GM19372 (cell line): ENCODE results near the gene RHO.
A peak's percentile ranks its signal among the peaks of the same experiment; 100 is the strongest.

Source experiments
- ATAC-seq: cut with Tn5 transposase; IDR thresholded peaks from one replicate; pipeline ENCODE4 v1.9.1; 2021; ENCODE audit warnings: mild to moderate bottlenecking, low read depth, moderate library complexity; ENCODE audit not compliant: unreplicated experiment

RHO gene

DNA sequence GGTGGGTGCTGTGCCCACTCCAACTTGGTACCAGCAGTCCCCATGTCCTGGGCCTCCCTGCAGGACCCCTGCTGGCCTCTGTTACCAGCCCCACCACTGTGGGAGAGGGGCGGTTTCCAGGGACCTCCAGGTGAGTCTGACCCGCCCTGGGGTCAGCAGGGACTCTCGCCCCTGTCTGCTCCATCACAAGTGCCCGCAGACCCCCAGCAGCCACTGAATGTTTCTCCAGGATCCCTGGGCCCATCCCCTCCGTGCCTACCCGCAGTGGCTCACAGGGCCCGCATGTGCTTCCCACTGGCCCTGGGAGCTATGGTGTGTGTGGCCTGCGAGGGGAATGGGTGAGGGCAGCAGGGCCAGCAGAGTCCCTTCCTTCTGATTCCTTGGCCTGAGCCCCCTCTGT lies 9.9 kb upstream of the RHO start:
- ATAC-seq: no peak

DNA sequence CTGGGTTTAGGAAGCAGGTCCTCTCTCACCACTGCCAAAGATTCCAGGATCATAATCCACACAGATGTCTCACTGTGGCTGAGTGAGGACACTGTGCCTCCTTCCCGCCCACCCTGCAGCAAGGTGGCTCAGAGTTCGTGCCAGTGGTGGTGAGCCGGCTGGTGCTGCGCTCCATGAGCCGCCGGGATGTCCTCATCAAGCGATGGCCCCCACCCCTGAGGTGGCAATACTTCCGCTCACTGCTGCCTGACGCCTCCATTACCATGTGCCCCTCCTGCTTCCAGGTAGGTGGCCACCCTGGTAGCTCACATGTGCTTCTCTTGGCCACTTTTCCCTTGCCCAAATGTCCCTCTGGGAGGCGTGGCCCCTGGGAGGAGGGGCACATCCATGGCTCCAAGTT lies 9.0 kb upstream of the RHO start:
- no peak for ATAC-seq

- no peak for ATAC-seq
These were observed 8.3 kb upstream of the RHO start for GRCh38 chr3:129519896-129520715.

GRCh38 chr3:129520960-129521359 lies 7.5 kb upstream of the RHO start:
- ATAC-seq: no peak

DNA sequence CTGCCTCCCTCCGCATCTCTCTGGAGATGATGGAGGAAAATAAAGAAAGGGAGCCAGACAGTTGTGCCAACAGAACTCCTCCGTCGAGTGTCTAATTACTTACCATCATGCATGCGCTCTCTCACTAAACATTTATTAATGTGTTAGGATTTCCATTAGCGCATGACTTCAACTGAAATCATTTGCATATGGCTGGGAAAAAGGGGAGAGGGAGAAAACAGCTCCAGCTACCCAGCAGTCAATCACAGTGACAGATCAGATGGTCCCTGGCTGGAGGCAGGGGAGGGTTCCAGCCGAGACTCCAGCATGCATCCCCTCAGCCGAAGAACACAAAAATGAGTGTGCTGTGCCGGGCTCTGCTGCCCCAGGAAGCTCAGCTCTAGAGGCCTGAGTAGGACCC lies 6.8 kb upstream of the RHO start:
- ATAC-seq: no peak

DNA sequence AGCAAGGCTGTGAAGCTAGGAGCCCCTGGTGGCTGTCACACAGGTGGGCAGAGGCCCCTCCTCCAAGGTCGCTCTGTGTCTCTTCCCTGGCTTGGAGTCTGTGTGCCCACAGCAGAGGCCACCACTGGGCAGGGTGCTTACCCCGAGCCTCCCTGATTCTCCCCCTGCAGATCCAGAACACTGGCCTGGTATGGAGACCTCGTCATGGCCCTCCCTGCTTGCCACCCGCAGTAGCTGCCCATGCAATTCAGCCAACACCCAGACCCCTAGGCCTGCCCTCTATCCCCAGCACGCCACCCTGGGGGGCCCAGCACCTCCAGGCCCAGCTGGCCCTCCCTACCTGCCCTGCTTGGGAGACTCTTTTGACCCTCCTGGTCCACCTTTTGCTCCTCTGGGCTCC lies 5.5 kb upstream of the RHO start:
- no peak for ATAC-seq

- no peak for ATAC-seq
These were observed 4.4 kb upstream of the RHO start for GRCh38 chr3:129524081-129524480.

GRCh38 chr3:129525341-129525968 lies 3.0 kb upstream of the RHO start:
- no peak for ATAC-seq

- ATAC-seq: peak; percentile 86
These were observed 2.1 kb upstream of the RHO start for GRCh38 chr3:129526121-129526900.

DNA sequence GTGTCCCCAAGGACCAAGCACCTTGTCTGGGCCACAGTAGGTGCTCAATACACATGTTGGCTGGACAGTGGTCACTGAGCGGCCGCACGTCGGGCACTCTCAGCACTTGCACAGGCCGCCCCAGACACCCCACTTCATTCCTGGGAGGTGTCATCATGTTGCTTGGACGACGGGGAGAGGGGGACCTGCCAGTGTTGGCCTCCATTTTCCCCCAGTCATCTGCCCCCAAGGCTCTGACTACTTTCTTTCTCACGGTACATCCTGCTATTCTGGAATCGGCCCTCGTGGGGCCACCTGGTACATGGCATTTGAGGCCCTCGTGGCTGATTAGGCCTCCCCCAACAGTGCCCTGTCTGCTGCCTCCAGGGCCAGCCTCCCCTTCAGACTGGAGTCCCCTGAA lies 1.2 kb upstream of the RHO start:
- no peak for ATAC-seq

- ATAC-seq: no peak
These were observed 1.2 kb downstream of the RHO start for GRCh38 chr3:129529436-129530210.

GRCh38 chr3:129530251-129530791 lies 1.9 kb downstream of the RHO start:
- ATAC-seq: no peak

DNA sequence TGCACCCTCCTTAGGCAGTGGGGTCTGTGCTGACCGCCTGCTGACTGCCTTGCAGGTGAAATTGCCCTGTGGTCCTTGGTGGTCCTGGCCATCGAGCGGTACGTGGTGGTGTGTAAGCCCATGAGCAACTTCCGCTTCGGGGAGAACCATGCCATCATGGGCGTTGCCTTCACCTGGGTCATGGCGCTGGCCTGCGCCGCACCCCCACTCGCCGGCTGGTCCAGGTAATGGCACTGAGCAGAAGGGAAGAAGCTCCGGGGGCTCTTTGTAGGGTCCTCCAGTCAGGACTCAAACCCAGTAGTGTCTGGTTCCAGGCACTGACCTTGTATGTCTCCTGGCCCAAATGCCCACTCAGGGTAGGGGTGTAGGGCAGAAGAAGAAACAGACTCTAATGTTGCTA lies 2.4 kb downstream of the RHO start:
- no peak for ATAC-seq

GRCh38 chr3:129531699-129532098 lies 3.3 kb downstream of the RHO start:
- ATAC-seq: no peak

DNA sequence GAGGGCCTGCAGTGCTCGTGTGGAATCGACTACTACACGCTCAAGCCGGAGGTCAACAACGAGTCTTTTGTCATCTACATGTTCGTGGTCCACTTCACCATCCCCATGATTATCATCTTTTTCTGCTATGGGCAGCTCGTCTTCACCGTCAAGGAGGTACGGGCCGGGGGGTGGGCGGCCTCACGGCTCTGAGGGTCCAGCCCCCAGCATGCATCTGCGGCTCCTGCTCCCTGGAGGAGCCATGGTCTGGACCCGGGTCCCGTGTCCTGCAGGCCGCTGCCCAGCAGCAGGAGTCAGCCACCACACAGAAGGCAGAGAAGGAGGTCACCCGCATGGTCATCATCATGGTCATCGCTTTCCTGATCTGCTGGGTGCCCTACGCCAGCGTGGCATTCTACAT lies 3.8 kb downstream of the RHO start:
- ATAC-seq: no peak

- no peak for ATAC-seq
These were observed 5.0 kb downstream of the RHO start for GRCh38 chr3:129533406-129533805.

DNA sequence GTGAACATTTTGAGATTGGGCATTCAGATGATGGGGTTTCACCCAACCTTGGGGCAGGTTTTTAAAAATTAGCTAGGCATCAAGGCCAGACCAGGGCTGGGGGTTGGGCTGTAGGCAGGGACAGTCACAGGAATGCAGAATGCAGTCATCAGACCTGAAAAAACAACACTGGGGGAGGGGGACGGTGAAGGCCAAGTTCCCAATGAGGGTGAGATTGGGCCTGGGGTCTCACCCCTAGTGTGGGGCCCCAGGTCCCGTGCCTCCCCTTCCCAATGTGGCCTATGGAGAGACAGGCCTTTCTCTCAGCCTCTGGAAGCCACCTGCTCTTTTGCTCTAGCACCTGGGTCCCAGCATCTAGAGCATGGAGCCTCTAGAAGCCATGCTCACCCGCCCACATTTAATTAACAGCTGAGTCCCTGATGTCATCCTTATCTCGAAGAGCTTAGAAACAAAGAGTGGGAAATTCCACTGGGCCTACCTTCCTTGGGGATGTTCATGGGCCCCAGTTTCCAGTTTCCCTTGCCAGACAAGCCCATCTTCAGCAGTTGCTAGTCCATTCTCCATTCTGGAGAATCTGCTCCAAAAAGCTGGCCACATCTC lies 6.1 kb downstream of the RHO start:
- no peak for ATAC-seq

DNA sequence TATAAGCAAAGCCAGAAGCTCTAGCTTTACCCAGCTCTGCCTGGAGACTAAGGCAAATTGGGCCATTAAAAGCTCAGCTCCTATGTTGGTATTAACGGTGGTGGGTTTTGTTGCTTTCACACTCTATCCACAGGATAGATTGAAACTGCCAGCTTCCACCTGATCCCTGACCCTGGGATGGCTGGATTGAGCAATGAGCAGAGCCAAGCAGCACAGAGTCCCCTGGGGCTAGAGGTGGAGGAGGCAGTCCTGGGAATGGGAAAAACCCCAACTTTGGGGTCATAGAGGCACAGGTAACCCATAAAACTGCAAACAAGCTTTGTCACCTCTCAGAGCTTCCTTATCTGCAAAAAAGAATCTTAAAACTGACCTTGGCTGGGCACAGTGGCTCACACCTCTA lies 6.6 kb downstream of the RHO start:
- no peak for ATAC-seq

DNA sequence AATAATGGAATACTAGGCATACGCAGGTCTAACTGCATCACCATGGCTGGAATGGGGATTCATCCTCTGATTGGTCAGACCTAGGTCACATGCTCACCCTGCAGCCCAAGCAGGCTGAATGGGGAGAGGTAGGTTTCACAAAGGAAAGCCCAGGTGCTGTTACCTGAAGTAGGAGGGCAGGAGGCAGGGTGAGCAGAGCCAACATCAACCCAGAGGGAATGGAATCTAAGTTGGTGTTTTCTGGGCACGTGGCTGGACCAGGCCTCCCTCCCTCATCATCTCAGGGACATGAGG lies 7.9 kb downstream of the RHO start:
- ATAC-seq: no peak

- ATAC-seq: no peak
These were observed 8.4 kb downstream of the RHO start for GRCh38 chr3:129536804-129537203.
